22Rv1 (cell line): ENCODE measurements around the gene EDIL3.
"Not testable (repeated sequence)": the region's sequence is repeated elsewhere in the genome, so short reads cannot be mapped to it uniquely, and the experiment has no call there.

Source experiments
- H3K27ac ChIP-seq: fragments of 450-650 bp; 2 replicates; pipeline ENCODE4 v1.5.1; 2017
- ZFX ChIP-seq: fragments of 450-650 bp; IDR thresholded peaks from 2 replicates; pipeline ENCODE4 v1.6.1; 2017; ENCODE audit warnings: antibody characterized with exemption, borderline replicate concordance
- TF ChIP-seq, protein P1 (sequence below): fragments of 450-650 bp; IDR thresholded peaks from 2 replicates; pipeline ENCODE4 v1.5.1; 2017; ENCODE audit warnings: mild to moderate bottlenecking

Gene EDIL3

DNA sequence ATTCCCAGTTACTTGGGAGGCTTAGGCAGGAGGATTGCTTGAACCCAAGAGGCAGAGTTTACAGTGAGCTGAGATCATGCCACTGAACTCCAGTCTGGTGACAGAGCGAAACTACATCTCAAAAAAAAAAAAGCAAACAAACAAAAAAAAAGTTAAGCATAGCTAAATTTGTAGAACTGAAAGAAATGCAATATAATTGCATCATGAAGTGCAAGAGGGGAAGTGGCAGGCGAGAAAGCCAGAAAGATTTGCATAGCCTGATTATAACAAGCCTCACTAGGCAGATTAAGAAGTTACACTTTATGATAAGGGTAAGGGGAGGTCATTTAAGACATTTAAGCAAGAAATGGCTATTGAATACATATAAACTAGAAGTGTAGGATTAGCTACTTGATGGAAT lies 187.1 kb downstream of the EDIL3 start:
- no peak overlapping the region for H3K27ac ChIP-seq
- TF ChIP-seq, protein P1, sequence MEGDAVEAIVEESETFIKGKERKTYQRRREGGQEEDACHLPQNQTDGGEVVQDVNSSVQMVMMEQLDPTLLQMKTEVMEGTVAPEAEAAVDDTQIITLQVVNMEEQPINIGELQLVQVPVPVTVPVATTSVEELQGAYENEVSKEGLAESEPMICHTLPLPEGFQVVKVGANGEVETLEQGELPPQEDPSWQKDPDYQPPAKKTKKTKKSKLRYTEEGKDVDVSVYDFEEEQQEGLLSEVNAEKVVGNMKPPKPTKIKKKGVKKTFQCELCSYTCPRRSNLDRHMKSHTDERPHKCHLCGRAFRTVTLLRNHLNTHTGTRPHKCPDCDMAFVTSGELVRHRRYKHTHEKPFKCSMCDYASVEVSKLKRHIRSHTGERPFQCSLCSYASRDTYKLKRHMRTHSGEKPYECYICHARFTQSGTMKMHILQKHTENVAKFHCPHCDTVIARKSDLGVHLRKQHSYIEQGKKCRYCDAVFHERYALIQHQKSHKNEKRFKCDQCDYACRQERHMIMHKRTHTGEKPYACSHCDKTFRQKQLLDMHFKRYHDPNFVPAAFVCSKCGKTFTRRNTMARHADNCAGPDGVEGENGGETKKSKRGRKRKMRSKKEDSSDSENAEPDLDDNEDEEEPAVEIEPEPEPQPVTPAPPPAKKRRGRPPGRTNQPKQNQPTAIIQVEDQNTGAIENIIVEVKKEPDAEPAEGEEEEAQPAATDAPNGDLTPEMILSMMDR, result no peak
- TF ChIP-seq ZFX, result no peak

DNA sequence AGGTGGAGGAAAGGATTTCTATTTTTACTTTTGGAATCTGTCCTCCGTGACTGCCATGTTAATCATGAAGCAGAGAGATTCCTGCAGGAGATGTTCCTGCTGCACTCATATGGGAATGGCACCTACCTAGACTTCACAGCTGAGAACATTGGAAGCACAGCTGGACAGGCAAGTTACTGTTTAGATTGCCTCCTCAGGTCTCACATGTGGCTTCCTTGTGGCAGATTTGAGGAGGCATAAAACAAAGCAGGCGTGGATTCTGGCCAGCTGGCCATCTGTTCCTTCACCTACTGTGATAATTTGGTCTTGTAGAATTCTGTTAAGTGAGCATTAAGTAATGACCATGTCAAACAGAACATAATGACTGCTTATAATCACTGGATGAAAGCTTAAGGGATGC lies 193.4 kb downstream of the EDIL3 start:
- no peak overlapping the region for H3K27ac ChIP-seq
- TF ChIP-seq ZFX, result no peak

- no peak overlapping the region for H3K27ac ChIP-seq
- no peak for TF ChIP-seq ZFX
- TF ChIP-seq, protein P1, result no peak
Observed at GRCh38 chr5:84184857-84185256, 199.8 kb downstream of the EDIL3 start.

- TF ChIP-seq, protein P1, result no peak
- no peak for TF ChIP-seq ZFX
- H3K27ac ChIP-seq, result no peak overlapping the region
Observed at GRCh38 chr5:84181093-84181492, 203.6 kb downstream of the EDIL3 start.

DNA sequence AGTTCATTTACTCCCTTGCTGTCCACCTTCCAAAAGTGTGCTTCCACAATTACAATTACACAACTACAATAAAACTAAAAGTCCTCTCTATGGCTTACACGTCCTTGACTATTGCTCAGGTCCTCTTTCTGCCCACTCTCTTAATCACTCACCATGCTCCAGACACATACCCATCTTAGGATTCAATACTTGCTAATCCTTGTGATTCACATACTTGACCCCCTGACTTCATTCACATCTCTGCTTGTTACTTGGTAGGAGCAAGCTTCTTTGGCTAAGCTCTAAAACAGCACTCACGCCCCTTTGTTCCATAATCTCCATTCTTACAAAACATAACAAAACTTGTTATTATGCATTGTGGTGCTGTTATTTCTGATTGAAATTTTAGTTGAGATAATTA lies 215.8 kb downstream of the EDIL3 start:
- no peak overlapping the region for H3K27ac ChIP-seq
- TF ChIP-seq, protein P1, result no peak
- TF ChIP-seq ZFX, result no peak

DNA sequence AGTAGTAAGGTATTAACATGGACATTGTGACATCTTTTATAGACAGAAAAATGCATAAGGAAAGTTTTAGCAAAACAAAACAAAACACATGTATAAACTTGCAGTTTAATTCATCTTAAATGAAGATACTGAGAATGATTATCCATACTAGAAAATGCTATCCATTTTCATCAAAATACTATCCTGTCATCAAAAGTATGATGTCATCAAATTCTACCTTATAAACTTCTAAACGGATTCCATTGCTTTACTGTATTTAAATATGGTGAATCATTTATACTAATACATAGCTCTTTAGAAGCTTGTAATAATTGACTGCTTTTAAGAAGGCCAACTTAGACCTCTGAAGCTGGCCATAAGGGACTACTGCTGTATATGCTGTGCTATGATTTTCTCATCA lies 221.0 kb downstream of the EDIL3 start:
- H3K27ac ChIP-seq, result no peak overlapping the region
- no peak for TF ChIP-seq ZFX
- TF ChIP-seq, protein P1, result no peak

DNA sequence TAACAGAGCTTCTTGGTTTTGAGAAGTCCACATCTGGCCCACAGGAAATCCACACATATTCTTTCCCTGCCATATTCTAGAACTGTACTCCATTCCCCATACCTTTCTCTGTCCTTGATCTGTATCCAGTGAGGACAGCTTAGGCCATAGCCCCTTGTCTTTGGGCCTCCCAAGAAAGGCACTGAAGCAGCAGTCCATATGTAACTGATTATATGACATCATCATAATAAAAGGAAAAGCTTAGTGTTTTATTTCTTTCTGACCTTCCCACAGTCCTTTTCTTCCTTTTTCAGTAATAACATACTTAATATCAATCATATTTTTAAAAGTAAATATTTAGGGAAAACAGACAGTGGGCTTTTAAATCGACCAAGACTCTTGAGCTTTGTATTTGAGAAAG lies 222.0 kb downstream of the EDIL3 start:
- TF ChIP-seq, protein P1, result no peak
- no peak for TF ChIP-seq ZFX

GRCh38 chr5:84160650-84161049 lies 224.0 kb downstream of the EDIL3 start:
- not testable (repeated sequence) for H3K27ac ChIP-seq

More for the DNA sequence above, 222.0 kb downstream of the EDIL3 start:
- H3K27ac ChIP-seq, result no peak overlapping the region
